Spleen (tissue), 7 donors: ENCODE results near the gene MADD.
A peak's percentile ranks its signal among the peaks of the same experiment; 100 is the strongest.

Source experiments
- CTCF ChIP-seq, 11 experiments: fragments of 200-600 bp in 7 of 11; fragments of 450-650 bp in 4 of 11; sonication (generic) in 4 of 11; IDR thresholded peaks in 8 of 11; conservative IDR thresholded peaks in 3 of 11; 1 replicate in 7 of 11; 2 replicates in 4 of 11; pipeline versions ENCODE4 v1.4.0 to v1.8.0; 2016 to 2021; ENCODE audit warnings: antibody characterized with exemption in 11 of 11, inconsistent platforms in 4 of 11, mild to moderate bottlenecking in 1 of 11
- POLR2A ChIP-seq, 3 donors: fragments of 450-650 bp; IDR thresholded peaks; one replicate each; pipeline ENCODE4 v1.5.1; 2017; ENCODE audit warnings: antibody characterized with exemption in 3 of 3, mild to moderate bottlenecking in 1 of 3
- POLR2AphosphoS5 ChIP-seq, 3 donors: sonication (generic); formaldehyde crosslinking; IDR thresholded peaks; one replicate each; pipeline ENCODE4 v1.5.1; 2017; ENCODE audit warnings: antibody characterized with exemption in 3 of 3
- donor health status: DM: no; HTN: no; CAD: no; lungs with moderate emphysema.
- donor health status: DM: no; HTN: no; CAD: no.
- donor health status: DM: no; HTN: no; CAD: no.

DNA sequence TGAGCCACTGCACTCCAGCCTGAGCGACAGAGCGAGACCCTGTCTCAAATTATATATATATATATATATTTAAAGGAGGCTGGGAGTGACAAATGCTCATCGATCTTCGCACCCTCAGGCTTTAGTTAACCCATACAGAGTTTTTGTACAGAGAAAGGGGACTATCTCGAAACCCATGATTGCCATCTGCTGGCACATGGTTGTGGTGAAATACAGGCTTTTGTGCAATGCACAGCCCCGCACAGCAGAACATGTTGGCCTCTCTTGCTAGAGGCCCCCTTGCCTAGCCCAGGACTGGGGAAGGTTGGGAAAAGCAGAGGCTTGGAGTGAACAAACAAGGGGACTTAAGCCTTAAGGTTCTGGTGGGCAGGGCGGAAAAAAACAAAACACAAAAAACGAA, 78.9 kb downstream of the MADD start:
- no peak for TF ChIP-seq POLR2AphosphoS5 (IDR thresholded peaks at IDR 0.05)
- TF ChIP-seq CTCF (IDR thresholded peaks at IDR 0.05 in 8 of 11, conservative IDR thresholded peaks at IDR 0.05 in 3 of 11) = peak in 2 of 11 experiments; percentile 11 to 15
- no peak for TF ChIP-seq POLR2A (IDR thresholded peaks at IDR 0.05)
